NCI-H1092 (cell line): ENCODE results near the gene CEP76.
"Not testable (repeated sequence)": the region's sequence is repeated elsewhere in the genome, so short reads cannot be mapped to it uniquely, and the experiment has no call there.

ENCODE experiments used
- DNase-seq: peaks from one replicate; lab custom pipeline; 2025; lab: John Stamatoyannopoulos, UW

CEP76 gene

GRCh38 chr18:12643756-12644155, 58.8 kb downstream of the CEP76 start:
- DNase-seq = not testable (repeated sequence)

GRCh38 chr18:12640881-12641200, 61.7 kb downstream of the CEP76 start:
- DNase-seq = no peak

- DNase-seq = no peak
Measured at GRCh38 chr18:12639990-12640880, 62.3 kb downstream of the CEP76 start.

GRCh38 chr18:12638644-12639124, 63.8 kb downstream of the CEP76 start:
- no peak for DNase-seq

- no peak for DNase-seq
Measured at GRCh38 chr18:12637901-12638643, 64.5 kb downstream of the CEP76 start.

- no peak for DNase-seq
Measured at GRCh38 chr18:12637393-12637792, 65.1 kb downstream of the CEP76 start.

- DNase-seq = no peak
Measured at GRCh38 chr18:12631831-12632477, 70.6 kb downstream of the CEP76 start.

- no peak for DNase-seq
Measured at GRCh38 chr18:12630136-12630535, 72.4 kb downstream of the CEP76 start.

- no peak for DNase-seq
Measured at GRCh38 chr18:12628706-12629702, 73.5 kb downstream of the CEP76 start.

- DNase-seq = not testable (repeated sequence)
Measured at GRCh38 chr18:12627199-12627598, 75.3 kb downstream of the CEP76 start.

GRCh38 chr18:12625241-12625640, 77.3 kb downstream of the CEP76 start:
- DNase-seq = no peak
